ENCODE results near the gene GOLGA1. TPM values are rescaled to one million over a fixed set of nuclear protein-coding genes. Genes with fewer than 3 reads are reported as not detected.

Gene GOLGA1
- total RNA-seq, 1 donor from 2014 or later: 16.1 TPM

DNA sequence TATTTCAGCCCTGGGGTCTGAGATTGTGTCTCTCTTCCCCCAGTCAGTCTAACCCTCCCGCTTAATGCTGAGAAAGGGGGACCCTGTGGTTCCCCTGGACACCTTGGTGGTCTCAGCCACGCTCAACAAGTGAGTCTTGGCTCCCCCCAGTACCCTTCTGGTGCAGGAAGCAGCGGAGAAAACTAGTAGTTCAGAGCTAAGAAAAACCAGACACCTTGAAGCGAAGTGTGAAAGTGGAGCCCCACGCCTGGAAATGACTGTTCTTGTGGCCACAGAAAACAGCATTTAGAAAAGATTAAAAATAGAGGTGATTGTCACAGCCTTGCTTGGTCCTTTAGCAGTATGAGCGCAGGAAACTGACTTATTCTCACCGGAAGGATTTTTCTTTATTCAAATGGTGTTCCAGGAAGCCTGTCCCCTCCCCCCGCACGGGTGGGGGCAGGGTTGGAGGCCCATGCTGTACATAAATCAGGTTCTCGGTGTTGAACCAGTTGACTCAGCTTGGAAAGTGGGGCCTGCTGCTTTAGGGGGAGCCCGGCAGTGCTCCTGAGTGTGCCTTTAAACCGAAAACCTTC is 70.8 kb downstream of the GOLGA1 start:
- no peak for ATAC-seq (ENCODE audit: poor library complexity)
- intact Hi-C loops (cut with DNase I): no loop called here
- peak; percentile 69 for DNase-seq

DNA sequence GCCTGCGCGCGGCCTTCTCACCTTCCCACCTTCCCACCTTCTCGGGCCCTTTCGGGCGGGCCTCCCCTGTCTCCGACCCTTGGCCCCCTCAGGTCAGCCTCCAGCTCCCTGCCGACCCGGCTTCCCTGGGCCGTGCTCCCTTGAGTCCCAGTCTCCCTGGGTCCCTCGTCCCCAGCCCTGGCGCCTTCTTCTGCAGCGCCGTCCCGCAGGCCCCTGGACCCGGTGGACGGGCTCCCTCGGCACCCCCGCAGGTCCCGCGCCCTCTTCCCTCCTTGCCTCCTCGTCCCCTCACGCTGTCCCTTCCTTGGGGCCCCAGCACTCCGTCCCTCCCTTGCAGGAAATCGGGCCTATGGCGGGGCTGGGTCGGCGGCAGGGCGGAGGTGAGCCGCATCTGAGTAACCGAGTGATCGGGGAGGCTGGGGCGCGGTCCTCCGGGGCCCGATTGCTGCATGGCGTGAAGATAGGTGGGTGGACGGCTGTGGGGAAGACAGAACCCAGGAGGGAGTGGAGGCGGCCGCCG is 71.4 kb downstream of the GOLGA1 start:
- no peak for DNase-seq
- ATAC-seq (ENCODE audit: poor library complexity): peak; percentile 8
- intact Hi-C loops (cut with DNase I): no loop called here

DNA sequence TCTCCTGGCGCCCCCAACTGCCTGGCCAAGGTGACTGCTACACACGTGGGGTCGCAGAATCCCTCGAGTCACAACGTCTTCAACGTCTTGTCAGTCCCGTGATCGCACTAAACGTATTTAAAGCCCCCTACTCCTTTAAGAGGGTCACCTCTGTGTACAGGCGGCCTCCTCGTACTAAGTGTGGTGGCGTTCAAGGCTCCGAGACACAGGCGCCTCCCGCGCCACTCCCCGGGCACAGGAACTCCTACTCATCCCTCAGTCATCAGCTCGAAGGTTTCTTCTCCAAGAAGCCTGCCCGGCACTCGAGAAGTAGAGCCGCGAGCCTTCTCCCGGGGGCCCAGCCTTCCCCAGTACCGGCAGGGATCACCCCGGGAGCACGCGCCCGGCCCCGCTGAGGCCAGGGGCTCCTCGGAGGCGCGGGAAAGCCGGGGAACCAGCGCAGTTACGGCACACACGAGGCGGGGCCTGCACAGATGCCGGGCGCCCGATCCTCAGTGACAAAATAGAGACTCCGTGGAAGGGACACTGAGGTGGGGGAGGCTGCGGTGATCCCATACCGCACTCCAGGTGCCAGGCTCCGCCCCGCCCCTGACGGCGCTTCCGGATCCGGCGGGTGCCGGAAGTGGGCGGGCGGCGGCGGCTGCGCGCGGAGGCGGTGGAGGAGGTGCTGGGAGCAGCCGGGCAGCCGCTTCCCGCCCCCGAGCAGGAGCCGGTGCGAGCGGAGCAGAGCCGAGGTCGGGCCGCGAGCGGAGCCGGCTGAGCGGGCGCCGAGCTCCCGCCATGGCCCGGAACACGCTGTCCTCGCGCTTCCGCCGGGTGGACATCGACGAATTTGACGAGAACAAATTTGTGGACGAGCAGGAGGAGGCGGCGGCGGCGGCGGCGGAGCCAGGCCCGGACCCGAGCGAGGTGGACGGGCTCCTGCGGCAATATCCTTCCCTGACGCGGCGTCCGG is 72.1 kb downstream of the GOLGA1 start:
- DNase-seq (peak; percentile 93), ATAC-seq (ENCODE audit: poor library complexity) (peak; percentile 95)
- intact Hi-C loops (cut with DNase I): no loop called here

DNA sequence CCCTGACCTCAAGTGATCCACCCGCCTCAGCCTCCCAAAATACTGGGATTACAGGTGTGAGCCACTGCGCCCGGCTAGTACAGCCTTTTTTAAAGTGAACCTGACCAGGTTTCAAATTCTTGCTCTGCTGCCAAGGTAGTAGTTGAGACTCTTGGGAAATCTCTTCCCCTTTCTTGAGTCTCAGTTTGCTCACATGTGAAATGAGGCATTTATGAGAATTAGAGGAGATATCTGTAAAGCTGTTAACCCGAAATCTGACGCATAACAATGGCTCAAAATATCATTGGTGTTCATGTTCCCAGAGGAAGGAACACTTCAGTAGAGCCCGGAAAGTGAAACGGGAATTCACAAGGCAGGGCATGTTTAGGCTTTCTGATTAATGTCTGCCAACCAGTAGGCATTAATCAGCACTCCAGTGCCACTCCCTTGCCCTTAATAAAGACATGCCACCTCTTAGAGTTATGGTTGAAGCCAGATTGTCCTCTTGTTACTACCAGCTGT is 77.5 kb downstream of the GOLGA1 start:
- DNase-seq (no peak), ATAC-seq (ENCODE audit: poor library complexity) (peak; percentile 35)
- intact Hi-C loops (cut with DNase I): no loop called here

DNA sequence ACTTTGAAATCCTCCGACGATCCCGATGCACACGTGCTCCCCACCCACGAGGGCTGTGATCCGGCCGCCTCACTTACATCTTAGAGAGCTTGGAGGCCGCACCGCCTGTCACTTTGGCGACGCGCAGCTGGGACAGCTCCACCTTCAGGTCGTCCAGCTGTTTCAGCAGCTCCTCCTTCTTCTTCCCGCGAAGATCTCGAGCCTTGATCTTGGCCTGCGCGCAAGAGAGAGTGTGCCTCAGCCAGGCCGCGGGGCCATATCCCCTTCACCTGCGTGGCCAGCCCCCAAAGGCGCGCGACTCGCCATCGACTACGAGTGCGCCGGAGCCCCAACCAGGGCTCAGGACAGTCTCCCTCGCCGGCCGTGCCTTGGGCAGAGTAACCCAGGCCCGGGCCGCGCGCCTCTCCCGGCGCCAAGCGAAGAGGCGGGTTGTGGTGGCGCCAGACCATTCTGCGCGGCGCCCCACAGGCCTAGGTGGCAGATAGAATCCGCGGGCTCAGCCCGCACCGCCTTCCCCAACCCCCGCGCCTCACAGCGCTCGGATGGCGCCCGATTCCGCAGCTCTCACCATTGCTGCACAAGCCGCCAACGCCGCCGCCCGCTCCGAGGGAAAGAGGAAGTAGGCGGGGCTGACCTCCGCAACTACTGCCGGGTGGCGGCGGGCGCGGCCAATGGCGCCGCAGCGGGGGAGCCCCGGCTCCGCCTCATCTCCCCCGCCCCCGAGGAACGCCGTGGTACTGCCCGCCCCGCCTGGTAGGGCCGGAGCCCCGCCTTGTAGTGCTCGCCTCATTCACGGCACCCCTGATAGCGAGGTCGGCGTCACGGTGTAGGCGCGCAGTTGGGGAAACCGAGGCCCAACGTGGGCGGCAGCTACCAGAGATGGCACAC is 79.3 kb downstream of the GOLGA1 start, which contains the start of the genes ARPC5L and RPL35:
TSS of gene ARPC5L (plus strand) at position 789 of the 888 bp plus-strand sequence. CDS start 7,161 bp downstream, outside the sequence.
TSS of gene RPL35 (minus strand) at position 616 of the 888 bp plus-strand sequence. CDS start at position 571, 45 bp downstream.
- ATAC-seq (ENCODE audit: poor library complexity) (peak; percentile 97), DNase-seq (peak; percentile 96)
- intact Hi-C loops (cut with DNase I): no loop called here

DNA sequence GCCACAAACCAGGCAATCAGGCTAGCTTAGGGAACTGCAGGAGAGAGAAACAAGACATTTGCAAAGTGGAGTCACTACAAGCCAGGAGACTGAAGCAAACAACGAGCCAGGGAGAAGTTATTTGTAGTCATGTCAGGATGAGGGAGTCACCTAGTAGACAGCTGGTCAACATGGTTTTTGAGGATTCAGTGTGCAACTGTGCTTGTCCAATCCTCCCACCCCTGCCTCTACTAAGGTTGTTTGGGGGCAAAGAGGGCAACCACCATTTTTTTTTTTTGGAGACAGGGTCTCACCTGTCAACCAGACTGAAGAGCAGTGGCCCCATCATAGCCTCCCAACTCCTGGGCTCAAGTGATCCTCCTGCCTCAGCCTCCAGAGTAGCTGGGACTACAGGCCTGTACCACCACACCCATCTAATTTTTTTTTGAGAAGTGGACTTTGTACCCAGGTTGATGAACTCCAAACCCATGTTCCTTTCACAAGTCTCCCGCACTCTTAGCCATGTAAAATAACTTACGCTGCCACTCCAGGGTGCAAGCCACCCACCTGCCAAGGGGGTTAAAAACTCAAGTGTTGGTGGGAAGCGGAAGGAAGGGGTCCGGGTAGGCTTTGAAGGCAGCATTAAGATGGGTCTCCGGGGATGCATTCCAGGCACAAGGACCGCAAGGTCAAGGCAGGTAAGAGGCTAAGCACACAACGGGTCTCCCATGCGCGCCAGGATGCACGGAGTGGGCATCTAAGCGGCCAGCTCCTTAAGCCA is 80.1 kb downstream of the GOLGA1 start:
- intact Hi-C loops (cut with DNase I): no loop called here
- ATAC-seq (ENCODE audit: poor library complexity) (no peak), DNase-seq (no peak)

DNA sequence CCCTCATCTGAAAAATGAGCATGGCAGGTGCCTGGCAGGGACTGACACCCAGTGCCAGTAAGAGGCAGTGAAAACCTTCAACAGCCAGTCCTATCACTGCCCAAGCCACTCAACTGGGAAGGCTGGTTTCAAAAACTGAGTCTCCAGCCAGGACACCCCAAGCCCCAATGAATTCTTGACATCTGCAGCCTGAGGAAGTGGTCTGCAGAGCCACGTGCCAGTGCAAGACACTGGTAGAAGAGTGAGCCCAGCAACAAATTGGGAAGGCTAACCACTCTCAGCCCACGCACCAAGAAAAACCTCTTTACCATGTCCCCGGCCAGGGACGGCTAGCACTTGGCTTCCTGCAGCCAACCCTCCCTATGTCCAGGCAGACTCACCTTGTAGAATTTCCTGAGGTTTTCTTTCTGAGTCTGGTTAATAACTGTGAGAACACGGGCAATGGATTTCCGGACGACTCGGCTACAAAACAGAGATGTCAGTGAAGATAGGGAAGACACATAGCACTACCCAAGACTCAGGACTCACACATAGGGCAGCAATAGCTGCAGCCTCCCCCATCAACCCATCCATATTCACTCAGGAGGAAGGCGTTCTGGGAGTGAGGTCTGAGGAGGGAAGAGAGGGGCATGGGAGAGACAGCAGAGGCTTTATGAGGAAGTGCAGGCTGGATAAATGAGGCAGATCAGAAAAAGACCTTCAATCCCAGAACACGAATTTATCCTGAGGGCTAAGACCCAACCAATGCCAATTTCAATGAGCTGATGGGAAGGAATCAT is 80.9 kb downstream of the GOLGA1 start:
- no peak for ATAC-seq (ENCODE audit: poor library complexity)
- no peak for DNase-seq
- intact Hi-C loops (cut with DNase I): no loop called here

DNA sequence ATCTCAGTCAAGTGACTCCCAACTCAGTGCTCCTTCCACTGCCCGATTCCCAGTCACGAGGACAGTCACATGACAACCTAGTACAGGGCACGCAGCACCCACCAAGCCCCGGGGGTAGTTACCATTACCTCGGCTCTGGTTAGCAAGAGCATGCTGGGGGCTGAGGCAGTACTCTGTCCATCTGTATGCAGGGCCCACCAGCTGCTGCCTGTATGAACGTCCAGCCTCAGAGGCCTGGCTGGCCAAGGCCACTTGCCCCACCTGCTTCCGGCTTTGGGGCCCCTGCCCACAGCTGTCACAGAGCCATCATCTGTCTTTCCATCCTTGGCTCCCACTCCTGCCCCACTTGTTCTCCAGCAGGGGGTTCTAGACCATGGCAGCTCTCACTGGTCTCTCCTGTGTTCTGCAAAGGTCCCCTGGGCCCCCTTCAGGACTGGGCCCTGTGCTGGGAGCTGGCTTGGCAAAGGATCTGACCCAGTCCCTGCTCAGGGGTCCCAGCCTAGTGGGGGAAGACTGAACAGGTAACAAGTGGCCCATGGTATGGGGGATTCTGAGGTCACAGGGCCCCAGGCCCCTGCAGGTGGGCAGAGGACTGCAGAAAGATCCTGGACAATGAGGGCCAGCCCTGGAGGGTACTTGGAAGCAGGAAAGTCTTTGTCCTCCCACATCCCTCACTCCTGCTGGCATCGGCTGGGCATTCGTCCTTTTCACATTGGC is 82.4 kb downstream of the GOLGA1 start:
- ATAC-seq (ENCODE audit: poor library complexity) (no peak), DNase-seq (no peak)
- intact Hi-C loops (cut with DNase I): no loop called here

DNA sequence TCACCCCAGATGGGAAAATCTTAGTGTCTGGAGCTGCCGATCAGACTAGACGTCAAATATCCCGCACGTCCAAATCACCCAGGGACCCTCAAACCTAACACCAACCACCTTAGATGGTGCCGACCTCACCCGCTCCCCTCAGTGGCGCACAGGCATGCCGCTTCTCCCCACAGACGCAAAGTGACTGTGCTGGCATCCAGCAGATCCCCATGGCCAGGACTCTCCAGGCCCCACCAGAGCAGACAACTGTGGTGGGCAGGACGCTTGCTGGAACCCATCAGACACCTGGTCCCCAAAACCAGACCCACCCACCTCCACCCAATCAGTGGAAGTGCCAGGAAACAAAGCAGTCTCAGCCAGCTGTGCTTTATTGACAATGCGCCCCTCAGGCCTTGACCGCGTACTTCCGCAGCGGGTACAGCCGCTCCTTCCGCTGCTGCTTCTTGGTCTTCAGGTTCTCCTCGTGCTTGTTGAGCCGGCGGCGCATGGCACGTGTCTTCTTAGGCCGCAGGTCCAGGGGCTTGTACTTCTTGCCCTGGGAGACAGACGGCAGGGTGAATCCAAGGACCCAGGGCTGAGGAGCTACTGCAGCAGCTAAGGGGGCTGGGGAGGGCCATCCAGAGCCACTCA is 83.2 kb downstream of the GOLGA1 start:
- intact Hi-C loops (cut with DNase I): no loop called here
- ATAC-seq (ENCODE audit: poor library complexity) (no peak), DNase-seq (no peak)

DNA sequence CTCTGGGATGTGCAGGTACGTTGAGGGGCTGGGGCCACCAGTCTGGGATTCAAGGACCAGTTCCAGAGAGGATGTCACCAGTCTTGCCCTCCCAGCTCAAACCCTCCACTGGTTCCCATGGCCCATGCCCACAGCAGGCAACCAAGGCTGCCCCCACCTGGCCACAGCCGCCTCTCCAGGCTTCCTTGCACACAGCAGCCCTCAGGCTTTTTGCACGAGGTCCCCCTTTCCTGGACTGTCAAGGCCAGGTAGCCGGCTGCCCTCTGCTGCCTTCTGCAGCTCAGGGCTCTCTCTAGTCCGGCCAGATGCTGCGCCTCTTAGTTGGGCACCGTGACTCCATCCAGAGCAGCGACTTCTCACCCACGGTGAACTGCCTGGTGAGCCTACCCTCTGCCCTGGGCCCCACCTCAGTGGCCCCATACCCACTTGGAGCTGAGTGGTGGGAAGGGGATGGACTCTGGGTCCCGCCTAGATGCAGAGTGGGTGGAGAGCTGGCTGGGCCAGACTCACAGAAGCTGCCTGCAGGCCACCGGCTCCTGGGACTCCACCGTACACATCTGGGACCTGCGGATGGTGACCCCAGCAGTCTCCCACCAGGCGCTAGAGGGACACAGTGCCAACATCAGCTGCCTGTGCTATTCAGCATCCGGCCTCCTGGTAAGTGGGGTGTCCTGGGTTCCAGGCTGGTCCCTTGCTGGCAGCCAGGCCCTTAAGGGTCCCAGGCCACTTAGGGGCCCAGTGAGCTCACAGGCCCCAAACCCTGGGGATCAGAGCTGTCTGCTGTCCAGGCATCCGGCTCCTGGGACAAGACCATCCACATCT is 84.7 kb downstream of the GOLGA1 start:
- DNase-seq (no peak), ATAC-seq (ENCODE audit: poor library complexity) (no peak)
- intact Hi-C loops (cut with DNase I): no loop called here

DNA sequence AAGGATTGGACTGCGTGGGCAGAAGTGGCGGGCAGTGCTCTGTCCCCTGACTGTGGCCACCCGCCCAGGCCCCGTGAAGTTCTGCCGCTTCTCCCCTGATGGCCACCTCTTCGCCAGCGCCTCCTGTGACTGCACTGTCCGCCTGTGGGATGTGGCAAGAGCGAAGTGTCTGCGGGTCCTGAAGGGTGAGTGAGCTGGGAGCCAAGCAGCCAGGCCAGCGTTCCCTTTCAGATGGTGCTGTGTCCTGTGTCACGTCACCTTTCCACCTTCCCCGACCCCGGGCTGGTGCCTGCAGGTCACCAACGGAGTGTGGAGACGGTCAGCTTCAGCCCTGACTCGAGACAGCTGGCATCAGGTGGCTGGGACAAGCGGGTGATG is 85.3 kb downstream of the GOLGA1 start:
- ATAC-seq (ENCODE audit: poor library complexity) (no peak), DNase-seq (no peak)
- intact Hi-C loops (cut with DNase I): no loop called here

DNA sequence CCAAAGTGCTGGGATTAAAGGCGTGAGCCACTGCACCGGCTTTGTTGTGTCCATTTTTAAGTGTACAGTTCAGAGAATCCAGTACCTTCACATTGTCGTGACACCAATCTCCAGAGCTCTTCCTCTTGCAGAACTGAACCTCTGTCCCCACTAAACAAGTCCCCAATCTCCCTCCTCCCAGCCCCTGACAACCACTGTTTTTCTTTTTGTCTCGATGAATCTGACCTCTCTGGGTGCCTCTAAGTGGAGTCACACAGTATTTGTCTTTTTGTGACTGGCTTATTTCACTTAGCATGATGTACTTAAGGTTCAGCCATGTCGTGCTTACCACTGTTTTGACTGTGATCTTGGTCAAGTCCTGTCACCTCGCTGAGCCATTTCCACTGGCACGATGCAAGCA is 86.1 kb downstream of the GOLGA1 start:
- intact Hi-C loops (cut with DNase I): no loop called here
- DNase-seq (no peak), ATAC-seq (ENCODE audit: poor library complexity) (no peak)

DNA sequence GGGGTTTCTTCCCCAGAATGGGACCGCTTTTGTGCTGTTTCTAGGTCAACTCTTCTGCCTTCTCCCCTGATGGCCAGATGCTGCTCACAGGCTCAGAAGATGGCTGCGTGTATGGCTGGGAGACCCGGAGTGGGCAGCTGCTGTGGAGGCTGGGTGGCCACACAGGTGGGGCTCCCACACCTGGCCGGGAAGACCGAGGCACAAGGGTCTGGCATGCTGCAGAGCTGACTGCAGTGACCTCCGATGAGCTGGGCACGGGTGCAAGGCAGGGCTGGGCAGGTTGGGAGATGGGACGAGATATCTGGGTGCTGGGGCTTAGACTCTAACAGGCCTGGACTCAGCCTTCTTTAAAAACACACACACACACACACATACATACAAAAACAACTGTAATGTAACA is 86.7 kb downstream of the GOLGA1 start:
- no peak for ATAC-seq (ENCODE audit: poor library complexity)
- intact Hi-C loops (cut with DNase I): no loop called here
- DNase-seq: no peak

DNA sequence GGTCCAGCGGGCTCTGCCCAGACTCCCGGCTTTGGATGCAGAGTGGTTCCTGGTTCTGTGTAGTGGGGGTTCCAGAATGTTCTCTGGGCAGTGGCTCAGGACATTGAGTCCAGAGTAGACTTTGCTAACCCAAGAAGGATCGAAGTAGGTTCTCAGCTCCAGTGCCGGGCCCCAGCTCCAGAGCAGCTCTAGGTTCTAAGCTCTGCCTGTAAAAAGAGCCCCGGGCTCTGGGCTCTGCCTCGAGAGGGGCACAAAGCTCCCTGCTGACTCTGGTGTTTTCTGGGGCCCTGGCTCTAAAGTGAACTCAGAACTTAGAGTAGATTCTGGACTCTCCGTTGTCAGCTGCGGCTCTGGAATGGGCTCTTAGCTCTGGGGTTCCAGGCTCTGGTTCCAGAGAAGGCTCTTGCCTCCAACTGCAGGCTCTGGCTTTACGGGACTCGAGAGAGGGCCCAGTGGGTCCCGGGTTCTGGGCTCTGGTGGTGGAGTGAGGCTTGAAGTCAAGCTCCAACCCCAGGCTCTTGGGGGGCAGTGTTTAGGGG is 87.2 kb downstream of the GOLGA1 start:
- intact Hi-C loops (cut with DNase I): no loop called here
- DNase-seq: no peak
- peak; percentile 2 for ATAC-seq (ENCODE audit: poor library complexity)

Measured in Right ventricle myocardium superior (tissue), 1 donor.